Inflammatory macrophage treated with lipopolysaccharide for 4 hours (primary cell): ENCODE measurements around the gene HIVEP3.

Experiments used
- DNase-seq: peaks from one replicate; pipeline ENCODE4 v3.0.0-alpha.2; 2020

HIVEP3 gene

DNA sequence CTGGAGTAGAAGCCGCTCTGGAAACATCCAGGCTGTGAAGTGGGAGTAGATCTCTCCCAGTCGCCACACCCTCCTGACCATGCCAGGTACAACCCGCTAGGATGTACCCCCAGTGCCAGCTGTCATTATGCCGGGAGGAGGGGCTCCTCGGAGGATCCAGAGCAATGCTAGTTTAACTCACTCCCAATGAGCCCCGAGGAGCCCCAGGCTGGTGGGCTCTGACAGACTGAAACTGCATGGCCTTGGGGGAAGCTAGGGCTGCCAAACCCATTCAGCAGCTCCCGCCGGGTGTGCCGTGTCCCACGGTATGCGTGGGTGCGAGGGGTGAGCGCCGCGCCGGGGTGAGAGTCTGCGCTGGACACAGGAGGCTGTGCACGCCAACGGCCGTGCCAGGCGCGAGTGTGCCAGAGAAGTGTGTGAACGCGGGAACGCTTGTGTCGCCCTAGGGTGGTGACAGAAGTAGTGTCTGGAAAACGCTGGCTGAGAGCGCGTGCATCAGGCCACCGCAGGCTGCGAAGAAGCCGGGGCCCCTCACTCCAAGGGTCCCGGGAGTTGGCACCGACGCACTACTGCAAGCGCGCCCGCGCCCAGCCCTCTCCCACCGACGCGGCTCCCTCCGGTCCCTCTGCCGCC is 257.2 kb downstream of the HIVEP3 start:
- DNase-seq, result peak; percentile 51

DNA sequence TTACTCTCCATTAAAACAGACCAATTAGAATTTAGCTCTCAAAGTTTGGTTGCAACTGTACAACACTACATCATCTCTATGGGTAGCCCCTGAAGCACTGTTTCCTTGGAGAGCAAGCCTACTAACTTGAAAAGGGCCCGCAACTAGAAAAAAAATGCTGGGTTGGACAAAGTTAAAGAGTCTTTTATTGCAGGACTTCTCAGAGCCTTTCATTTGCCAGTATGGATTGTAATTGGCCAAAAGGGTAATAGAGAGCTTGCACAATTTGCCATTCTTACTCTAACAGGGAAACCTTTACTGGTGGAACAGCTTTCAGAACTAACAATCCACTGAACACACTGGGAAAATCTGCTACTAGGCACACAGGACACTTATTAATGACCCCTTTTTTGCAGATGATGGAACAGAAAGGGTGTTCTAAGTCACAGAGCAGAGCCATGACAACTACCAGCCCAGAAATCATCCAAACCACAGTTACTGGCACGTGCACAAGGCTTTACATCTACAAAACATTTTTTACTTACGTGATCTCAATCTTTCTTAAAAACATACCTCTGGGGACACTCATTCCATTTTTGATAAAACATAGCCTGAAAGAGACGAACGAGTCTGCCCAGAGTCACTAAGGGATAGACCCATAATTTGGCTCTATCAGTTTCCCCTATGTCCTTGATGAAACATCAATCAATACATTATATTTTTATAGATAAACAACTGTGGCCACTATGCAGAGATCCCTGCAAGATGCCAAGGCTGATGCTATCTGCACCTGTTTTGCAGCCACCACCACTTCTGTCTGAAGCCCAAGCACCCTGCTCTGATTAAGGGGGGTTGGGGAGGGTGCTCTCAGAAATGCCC is 257.9 kb downstream of the HIVEP3 start:
- peak; percentile 26 for DNase-seq

DNA sequence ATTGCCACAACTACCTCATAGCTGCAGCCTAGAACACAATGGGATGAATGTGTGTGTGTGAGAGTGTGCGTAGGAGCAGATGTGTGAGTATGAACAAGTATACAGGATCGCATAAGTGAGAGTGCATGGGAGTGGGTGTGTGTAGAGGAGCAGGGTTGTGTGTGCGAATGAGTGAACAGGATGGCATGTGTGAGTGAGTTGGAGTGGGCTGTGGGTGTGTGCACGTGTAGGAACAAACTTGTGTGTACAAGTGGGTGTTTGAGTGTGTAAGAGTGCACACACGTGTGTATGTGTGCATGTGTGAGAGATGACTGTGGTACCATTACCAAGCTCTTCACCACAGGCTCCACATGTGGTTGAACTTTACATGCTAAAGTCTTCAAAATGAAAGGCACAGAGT is 258.8 kb downstream of the HIVEP3 start:
- DNase-seq, result no peak

DNA sequence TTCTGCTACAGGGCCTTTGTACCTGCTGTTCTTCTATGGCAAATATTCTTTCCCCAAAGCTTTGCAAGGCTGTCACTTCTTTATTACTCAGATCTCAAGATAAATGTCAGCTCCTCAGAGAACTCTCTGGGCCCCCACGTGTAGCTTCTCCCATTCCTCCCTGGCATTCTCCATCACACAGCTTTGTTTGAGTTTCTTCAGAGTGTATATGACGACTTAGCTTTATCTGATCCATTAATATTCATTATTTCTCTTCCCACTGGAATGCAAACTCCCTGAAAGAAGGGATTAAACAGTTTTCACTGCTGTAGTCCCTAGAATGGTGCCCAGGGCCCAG is 259.6 kb downstream of the HIVEP3 start:
- DNase-seq, result no peak

DNA sequence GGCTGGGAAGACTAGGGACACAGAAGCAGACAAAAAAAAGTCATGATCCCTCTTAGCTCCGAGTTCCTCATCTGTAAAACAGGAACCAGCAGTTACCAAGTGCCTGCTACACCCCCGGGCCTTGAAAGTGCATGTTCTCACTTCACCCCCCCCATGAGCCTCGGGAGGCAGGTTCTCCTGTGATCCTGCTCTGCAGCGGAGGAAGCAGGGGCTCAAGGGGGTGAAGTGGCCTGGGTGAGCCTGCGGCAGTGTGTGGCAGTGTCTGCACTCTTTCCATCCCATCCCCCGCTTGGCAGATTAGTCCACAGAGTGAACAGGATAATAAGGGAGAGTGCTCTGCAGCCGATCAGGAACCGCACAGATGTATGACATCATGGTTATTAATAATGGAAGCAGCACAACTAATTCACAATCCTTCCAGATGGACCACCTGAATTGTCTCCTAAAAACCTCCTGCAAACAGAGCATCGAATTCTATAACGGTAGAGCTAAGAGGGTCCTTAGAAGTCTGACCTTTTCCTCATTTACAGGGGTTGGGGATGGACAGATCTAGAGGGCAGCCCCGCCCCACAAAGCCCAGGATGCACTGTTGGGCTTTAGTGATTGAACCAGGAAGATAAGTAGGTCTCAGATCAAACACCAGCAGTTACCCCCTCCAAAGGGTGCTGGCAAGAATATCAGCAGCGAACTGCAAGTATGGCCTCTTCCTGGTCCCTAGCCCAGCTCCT is 260.1 kb downstream of the HIVEP3 start:
- peak; percentile 79 for DNase-seq

DNA sequence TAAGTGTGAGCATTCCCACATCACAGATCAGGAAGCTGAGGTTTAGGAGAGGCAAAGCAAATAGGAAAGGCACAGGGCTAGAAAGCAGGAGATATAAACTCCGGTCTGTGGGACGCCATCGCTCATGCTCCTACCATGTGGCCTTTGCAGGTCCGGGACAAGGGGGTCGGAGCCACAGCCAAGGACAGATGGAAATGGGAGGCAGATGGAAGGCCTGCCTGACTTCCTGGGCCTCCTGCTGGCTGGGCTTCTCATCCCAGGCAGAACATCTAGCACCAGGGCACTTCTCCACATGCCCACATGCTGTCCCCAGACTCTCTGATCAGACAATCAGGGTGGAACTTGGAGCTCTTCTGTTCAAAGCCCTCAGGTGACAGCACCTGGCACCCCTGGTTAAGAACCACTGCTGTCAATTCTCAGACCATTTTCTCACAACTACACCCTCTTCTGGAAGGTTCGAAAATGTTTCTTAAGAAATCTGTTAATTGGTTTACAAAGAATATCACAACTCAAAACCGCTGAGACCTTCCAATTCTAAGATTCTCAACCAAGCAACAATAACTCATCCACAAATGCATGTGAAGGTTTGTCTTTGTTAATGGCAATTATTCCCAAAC is 260.9 kb downstream of the HIVEP3 start:
- DNase-seq, result no peak

DNA sequence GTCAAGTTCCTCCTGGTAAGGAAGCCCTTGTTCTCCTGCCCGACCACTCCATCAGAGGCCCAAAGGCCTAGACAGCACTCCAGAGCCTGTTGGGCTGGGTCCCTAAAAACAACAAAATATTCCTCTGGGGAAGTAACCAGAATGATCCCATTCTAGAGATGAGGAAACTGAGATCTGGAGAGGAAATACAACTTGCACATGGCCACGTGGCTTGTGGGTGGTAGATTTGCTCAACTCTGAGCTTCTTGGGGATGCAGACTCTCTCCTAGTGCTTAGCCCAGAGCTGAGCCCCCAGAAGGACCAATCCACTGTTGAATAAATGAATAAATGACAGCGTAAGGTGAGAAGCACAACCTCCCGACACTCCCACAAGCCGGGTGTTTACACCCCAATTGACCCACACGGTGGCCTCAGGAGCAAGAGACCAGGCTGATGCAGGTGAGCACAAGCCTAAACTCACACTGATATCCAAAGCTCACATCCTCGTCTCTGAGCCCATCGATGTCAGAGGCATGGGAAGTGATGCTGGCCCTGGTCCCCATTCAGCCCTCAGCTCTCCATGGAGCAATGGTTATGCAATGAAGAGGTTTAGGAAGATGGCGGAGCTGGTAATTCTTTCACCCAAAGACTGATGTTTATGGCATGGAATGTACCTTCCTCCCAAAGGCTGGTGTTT is 261.8 kb downstream of the HIVEP3 start:
- DNase-seq, result peak; percentile 54

DNA sequence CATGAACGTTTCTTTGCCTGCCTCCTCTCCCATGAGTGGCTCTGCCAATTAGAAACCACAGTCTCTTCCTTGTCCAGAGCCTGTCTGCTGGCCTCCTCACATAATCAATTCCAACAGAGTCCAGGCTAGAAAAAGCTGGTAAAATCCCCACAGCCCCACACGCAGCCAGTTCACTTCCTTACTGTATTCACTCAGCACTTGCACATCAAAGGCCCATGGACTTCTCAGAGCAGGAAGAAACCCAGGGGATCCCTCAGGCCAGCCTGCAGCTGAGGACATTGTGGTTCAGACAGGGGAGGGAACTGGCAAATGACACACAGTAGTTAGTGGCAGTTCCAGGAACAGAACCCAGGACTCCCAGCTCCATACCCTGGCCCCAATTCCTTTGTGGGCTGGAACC is 262.7 kb downstream of the HIVEP3 start:
- peak; percentile 67 for DNase-seq

DNA sequence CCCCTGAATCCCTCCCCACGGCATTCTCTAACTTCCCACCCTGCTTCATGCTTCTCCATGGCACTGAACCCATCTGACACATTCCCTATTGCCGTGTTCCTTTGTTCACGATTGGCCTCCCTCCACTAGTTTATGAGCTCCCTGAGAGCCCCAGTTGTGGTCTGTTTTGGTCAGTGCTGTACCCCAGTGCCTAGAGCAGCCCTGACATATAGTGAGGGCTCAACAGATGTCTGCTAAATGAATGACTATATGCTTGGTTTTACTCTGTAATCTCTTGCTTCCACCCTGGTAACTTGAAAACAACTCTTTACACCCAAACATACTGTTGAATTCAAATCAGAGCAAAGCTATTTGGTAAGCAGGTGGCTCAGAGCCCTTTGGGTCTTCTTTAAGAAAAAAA is 263.1 kb downstream of the HIVEP3 start:
- no peak for DNase-seq

DNA sequence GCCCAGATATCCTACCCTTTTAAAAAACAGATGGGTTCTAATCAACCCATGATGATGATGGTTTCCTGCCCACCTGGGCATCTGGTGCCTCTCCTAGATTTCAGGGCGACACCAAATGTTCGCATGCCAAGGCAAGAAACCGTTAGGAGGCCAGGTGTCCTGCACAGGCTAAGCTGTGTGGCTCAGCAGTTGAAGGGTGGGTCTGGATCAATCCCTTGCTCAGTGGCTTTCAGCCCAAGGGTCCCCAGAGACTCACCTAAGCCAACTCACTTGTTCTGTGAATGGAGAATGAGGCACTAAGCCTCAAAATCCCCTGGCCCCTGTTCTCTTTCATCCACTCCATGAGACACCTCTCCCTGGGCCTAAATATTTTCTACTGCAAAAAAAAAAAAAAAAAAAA is 265.1 kb downstream of the HIVEP3 start:
- no peak for DNase-seq

DNA sequence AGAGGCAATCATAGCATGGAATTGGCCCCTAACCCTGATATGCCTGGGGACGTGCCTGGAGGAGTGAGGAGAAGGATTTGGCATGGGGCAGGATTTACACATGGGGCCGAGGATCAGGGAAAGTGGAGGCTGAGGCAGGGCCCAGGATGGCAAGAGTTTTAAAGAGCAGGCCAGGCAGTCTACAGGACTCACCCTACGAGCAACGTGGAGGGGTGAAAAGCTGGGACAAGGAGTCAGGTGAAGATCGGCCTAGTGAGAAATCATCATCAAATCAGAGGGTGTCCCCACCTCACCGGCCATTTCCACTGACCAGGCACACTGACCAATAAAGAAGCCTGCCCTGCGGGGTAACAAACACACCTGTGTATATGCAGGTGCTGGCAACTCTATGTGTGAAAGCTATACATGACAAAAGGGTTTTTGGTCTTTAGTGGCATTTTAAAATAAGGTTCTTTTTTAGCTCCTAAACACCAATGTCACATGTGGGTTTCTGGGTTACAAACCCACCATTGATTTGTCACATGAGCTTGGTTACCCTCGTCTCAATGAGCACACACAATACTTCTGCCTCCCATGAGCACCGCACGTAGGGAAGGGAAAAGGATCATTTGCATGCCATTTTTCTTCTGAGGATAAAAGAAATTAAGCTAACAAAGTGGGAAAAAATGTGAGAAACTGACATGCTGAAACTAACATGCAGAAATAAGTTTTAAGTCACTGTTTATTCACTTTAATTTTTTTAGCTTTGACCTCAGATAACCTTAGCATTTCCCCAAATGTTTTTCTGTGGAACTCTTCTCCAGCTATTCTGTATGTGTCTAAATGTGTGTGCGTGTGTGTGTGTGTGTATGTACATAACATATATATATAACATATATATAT is 266.1 kb downstream of the HIVEP3 start:
- peak; percentile 24 for DNase-seq

DNA sequence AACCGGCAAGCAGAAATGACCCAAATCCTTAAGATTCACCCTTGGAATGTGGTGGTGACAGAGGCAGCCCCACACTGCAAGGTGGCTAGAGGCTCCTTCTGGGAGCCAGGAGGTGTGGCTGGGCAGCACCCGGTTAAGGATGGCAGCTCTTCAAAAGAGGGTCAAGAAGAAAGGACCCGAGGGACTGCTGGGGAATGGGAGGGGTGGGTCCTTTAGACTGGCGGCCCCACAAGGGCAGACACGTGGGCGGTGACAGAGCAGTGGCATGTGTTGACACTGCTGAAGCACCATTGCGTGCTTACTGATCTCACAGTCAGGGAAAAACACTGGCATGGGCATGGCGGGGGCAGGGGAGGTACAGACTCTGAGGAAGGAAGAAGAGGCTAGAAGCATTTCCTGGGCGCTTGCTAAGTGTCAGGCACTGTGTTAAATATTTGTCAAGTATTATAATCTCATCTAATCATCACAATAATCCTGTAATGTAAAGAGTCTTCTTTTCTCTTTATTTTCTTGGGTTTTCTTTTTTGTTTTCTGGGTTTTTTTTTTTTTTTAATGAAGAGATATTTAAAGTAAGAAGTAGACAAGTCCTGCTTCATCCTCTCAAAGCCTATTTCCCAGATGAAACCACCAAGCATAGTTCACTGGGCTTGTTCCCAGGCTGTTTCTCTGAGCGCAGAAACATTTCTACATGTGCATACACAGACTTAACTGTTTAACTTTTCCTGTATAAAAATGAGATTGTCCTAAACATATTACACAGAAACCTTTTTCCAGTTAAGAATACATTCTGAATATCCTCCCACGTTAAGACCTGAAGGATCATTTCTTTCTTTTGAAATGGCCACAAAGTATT is 268.5 kb downstream of the HIVEP3 start:
- DNase-seq, result peak; percentile 74

DNA sequence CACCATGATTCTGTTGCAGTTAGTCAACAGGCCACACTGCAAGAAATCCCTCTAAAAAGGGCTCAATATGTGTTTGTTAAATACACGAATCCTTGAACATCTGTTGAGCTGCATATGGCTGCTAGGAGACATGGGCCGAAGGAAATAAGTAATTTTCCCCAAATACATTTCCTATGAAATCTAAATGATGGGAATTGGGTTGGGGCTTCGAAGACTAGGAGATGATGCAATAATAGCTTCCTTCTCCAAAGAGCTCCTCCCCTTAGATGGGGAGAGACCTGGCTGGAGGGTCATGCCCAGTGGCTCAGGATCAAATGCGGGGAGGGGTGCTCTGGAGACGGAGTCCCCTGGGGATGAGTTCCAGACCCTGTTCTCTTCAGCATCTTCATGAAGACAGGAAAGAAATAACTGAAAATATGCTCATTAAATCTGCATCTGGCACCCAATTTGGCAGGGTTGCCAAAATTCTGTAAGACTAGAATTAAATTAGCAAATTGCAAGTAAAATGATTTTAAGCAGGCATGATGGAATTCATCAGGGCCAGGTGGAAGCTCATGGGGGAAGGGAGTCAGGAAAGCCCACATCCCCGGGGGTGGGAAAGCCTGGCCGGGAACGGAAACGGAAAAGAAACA is 269.2 kb downstream of the HIVEP3 start:
- DNase-seq, result no peak

DNA sequence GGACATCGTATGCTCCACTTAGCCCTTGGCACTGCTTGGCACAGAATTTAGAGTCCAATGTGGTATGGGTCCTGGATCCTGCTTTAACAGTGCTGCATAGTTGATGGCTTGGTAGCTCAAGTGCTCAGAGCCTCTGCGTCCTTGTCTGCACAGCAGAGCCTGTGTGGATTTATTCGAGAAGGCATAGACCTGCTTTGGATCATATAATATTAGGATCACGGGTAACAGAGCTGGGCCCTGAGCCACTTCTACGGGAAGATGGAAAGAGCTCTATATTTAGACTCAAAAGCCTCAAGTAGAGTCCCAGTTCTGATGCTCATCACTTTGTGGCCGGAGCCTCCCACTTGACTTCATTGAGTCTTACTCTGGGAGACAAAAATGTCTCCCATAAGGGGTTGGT is 269.9 kb downstream of the HIVEP3 start:
- no peak for DNase-seq

DNA sequence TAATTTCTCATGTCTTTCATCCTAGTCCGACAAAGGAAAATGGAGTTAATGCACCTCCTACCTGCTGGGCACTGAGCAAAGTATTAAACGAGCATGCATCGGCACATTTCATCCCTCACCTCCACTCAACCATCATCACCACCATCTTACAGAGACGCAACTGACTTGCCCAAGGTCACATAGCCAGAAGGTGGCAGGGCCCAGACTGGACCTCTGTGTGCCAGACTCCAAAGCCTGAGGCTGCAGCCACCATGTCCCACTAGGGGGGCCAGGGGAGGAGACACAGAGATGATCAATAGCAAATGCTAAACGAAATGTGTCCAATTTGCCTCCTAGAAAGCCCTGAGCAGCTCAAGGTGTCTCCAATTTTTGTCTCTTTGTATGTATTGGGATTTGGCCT is 270.5 kb downstream of the HIVEP3 start:
- DNase-seq, result no peak

DNA sequence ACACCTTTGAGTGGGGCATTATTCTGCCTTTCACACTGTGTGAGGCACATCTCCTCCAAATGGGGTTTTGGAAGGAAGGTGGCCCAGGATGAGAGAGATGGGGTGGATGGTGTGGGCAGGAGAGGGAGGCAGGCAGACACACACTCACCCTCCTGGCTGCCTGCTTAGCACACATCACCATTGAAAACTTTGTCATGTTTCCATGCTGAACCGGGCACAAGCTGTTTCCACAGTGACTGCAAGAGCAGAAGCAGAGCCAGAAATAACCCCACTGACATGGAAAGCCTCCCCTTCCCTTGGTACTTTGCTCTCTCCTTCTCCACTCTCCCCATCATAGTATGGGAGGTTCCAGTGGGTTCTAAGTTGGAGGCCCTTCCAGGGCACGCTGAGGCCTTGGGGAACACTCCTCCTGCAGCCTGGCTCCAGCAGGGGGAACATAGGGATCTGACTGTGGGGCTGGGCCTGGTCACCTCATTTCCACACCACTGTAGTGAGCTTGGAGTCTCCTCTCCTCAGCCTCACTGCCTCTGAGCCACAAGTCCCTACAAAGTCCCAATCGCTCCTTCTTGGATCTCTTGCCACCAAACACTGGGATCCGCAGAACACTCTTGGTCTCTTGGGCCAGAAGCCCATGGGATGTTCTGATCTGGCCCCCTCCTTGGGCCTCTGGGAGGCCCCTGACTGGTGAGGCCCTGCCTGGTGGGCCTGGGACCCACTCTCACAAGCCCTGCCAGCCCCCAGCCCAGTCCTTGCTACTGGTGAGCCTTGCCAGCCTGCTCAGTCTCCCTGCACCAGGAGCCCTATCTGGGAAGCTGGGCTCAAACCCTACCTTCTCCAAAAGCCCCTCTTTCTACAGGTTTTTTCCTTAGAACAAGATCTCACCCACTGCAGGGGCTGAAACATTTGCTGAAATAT is 271.2 kb downstream of the HIVEP3 start:
- no peak for DNase-seq

DNA sequence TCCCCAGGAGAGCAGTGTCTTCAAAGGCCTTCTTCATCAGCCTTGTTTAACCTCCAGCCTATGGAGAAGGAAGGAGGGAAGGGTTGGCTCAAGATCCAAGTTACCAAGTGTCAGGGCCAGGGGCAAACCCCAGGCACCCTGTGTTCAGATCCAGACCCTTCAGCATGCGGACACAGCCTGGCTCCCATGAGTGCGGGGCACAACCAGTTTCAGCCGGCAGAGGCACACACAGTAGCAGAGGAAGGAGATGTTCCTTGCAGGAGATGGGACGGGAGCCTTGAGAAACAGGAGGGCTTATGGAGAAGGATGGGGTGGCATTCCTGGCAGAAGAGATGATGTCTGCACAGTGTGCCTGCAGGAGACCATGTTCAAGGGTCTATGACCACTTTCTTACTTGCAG is 272.5 kb downstream of the HIVEP3 start:
- DNase-seq, result no peak

DNA sequence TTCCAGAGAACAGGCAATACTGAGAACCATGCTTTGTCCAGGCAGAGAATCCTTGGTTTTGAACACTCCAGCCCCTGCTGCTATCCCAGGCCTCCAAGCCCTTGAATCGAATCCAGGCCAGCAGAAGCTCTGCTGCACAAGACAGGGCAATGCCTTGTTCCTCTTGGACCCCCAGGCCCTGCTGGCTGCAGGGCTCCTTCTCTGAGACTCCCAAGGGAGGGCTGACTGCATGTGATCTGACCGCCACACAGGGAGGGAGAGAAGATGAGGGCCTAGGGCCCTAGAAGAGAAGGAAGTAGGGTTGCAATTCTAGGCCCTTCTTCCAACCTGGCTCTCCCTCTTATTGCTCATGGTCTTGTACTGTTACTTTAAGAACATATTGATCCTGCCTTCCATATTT is 273.7 kb downstream of the HIVEP3 start:
- DNase-seq, result no peak
